ENCODE results near the gene GPX6. TPM values are rescaled to one million over a fixed set of nuclear protein-coding genes. Genes with fewer than 3 reads are reported as not detected.
"Not testable (repeated sequence)": the region's sequence is repeated elsewhere in the genome, so short reads cannot be mapped to it uniquely, and the experiment has no call there.

Gene GPX6
- total and polyA plus RNA-seq, 2 experiments from 2014 or later: not detected

GRCh38 chr6:28553384-28553985, 37.9 kb upstream of the GPX6 start:
- no peak for DNase-seq (ENCODE audit: low read depth in 1 of 2, low spot score in 1 of 2)
- no peak overlapping the region for H3K27ac ChIP-seq
- H3K9me3 ChIP-seq (ENCODE audit: low read depth): no peaks in the 10 kb centered on the region
- no peaks in the 10 kb centered on the region for H3K27me3 ChIP-seq
- no peak for TF ChIP-seq CTCF (IDR thresholded peaks at IDR 0.05; ENCODE audit: low read depth, low read length)
- H3K4me3 ChIP-seq: no peak overlapping the region
- H3K36me3 ChIP-seq: no peaks in the 10 kb centered on the region
- peaks cover 5% of the 10 kb centered on the region for H3K4me1 ChIP-seq (ENCODE audit: low read depth)

GRCh38 chr6:28551891-28552666, 36.5 kb upstream of the GPX6 start:
- Histone ChIP-seq H3K36me3 (no peaks in the 10 kb centered on the region), H3K27ac (no peak overlapping the region), H3K27me3 (no peaks in the 10 kb centered on the region)

DNA sequence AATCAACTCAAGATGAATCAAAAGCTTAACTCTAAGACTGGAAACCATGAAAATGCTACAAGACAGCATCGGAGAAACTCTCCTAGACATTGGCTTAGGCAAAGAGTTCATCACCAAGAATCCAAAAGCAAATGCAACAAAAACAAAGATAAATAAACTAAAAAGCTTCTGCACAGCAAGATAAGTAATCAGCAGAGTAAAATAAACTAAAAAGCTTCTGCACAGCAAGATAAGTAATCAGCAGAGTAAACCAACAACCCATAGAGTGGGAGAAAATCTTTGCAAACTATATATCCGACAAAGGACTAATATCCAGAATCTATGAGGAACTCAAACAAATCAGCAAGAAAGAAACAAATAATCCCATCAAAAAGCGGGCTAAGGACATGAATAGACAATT, 31.4 kb upstream of the GPX6 start:
- not testable (repeated sequence) for H3K9me3 ChIP-seq (ENCODE audit: low read depth); H3K4me3 ChIP-seq; H3K4me1 ChIP-seq (ENCODE audit: low read depth); H3K27me3 ChIP-seq; H3K36me3 ChIP-seq; H3K27ac ChIP-seq; DNase-seq (ENCODE audit: low read depth in 1 of 2, low spot score in 1 of 2)

More at GRCh38 chr6:28551891-28552666, 36.5 kb upstream of the GPX6 start:
- peaks cover 5% of the 10 kb centered on the region for H3K4me1 ChIP-seq (ENCODE audit: low read depth)
- H3K4me3 ChIP-seq: no peak overlapping the region
- DNase-seq (ENCODE audit: low read depth in 1 of 2, low spot score in 1 of 2): no peak
- no peaks in the 10 kb centered on the region for H3K9me3 ChIP-seq (ENCODE audit: low read depth)
- no peak for TF ChIP-seq CTCF (IDR thresholded peaks at IDR 0.05; ENCODE audit: low read depth, low read length)

DNA sequence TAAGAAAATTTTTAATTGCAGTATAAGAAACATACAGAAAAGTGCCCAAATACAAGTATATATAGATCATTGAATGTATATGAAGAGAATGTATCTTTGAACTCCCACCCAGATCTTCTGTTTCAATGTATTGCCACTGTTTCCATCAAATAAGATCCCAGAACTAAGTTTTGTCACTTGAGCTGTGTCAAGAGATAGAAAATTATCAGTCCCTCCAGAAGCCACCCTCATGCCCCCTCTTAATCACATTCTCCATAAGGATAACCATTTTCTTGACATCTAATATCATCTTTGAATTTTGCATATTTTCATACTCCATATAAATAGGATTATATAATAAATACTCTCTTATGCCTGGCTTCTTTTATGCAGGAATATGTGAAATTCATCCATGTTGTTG, 30.4 kb upstream of the GPX6 start:
- no peak for DNase-seq (ENCODE audit: low read depth in 1 of 2, low spot score in 1 of 2)
- Histone ChIP-seq H3K4me3 (no peak overlapping the region), H3K27me3 (no peaks in the 10 kb centered on the region), H3K9me3 (ENCODE audit: low read depth) (no peaks in the 10 kb centered on the region), H3K4me1 (ENCODE audit: low read depth) (no peaks in the 10 kb centered on the region), H3K36me3 (no peaks in the 10 kb centered on the region), H3K27ac (no peak overlapping the region)
- no peak for TF ChIP-seq CTCF (IDR thresholded peaks at IDR 0.05; ENCODE audit: low read depth, low read length)

DNA sequence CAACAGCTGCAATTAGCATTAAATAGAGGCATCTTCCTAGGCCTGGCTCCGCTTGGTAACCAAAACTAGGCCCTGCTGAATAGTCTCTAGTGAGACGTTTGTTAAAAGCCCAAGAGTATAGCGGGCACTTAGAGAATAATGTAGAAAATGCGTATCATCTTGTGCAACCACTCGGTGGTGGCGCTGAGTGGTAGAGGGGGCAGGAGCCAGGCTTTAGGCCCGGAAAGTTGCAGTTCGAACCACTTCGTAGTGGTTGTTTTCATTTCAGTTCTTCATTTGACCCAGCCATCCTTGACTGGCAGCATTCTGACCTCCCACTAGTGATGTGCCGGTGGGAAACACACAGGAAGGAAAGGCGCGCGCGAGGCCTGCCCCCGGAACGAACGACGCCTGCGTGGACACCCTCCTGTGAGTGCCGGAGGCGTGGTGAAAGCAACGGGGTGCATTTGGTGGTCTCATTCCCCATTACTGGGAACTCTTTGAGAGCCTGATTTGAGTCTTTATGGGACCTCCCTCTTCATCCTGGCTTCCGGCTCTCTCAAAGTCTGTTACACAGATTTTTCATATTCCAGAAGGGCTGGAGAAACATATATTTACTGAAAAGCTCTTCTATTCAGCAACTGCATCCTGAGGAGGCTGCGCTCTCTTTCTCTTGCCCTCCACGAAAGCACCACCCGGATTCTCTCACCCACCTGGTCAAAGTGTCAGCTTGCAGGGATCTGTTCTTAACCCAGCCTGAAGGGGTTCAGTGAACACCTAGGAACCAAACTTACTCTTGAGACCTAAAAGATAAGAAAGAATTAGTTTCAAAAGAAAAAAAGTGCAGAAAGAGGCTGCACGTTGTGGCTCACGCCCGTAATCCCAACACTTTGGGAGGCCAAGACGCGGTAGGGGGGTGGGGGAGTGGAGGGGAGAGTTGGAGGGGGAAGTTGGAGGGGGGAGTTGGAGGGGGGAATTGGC, 28.3 kb upstream of the GPX6 start:
- no peaks in the 10 kb centered on the region for H3K4me1 ChIP-seq (ENCODE audit: low read depth)
- DNase-seq (ENCODE audit: low read depth in 1 of 2, low spot score in 1 of 2): peak; percentile 40 to 55
- peak overlapping the region; percentile 72 for H3K27ac ChIP-seq
- no peaks in the 10 kb centered on the region for H3K9me3 ChIP-seq (ENCODE audit: low read depth)
- H3K4me3 ChIP-seq: peak overlapping the region; percentile 13
- H3K36me3 ChIP-seq: no peaks in the 10 kb centered on the region
- no peak for TF ChIP-seq CTCF (IDR thresholded peaks at IDR 0.05; ENCODE audit: low read depth, low read length)
- no peaks in the 10 kb centered on the region for H3K27me3 ChIP-seq
